ENCODE data around the gene CYP4F3.

CYP4F3 gene

GRCh38 chr19:15613338-15613737 is 27.4 kb upstream of the CYP4F3 start:
- TF ChIP-seq, protein P1, sequence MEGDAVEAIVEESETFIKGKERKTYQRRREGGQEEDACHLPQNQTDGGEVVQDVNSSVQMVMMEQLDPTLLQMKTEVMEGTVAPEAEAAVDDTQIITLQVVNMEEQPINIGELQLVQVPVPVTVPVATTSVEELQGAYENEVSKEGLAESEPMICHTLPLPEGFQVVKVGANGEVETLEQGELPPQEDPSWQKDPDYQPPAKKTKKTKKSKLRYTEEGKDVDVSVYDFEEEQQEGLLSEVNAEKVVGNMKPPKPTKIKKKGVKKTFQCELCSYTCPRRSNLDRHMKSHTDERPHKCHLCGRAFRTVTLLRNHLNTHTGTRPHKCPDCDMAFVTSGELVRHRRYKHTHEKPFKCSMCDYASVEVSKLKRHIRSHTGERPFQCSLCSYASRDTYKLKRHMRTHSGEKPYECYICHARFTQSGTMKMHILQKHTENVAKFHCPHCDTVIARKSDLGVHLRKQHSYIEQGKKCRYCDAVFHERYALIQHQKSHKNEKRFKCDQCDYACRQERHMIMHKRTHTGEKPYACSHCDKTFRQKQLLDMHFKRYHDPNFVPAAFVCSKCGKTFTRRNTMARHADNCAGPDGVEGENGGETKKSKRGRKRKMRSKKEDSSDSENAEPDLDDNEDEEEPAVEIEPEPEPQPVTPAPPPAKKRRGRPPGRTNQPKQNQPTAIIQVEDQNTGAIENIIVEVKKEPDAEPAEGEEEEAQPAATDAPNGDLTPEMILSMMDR (conservative IDR thresholded peaks at IDR 0.05; ENCODE audit: control insufficient read depth, insufficient read depth, low read depth, low read length), result no peak
- H3K4me3 ChIP-seq (ENCODE audit: control insufficient read depth, low read depth, low read length), result no peak overlapping the region
- no peak for DNase-seq (ENCODE audit: low read depth)

- TF ChIP-seq, protein P1 (conservative IDR thresholded peaks at IDR 0.05; ENCODE audit: control insufficient read depth, insufficient read depth, low read depth, low read length), result no peak
- no peak within 1 kb of the TSS for H3K4me3 ChIP-seq (ENCODE audit: control insufficient read depth, low read depth, low read length)
- no peak for DNase-seq (ENCODE audit: low read depth)
Measured at GRCh38 chr19:15614507-15615379, 26.0 kb upstream of the CYP4F3 start, which contains the start of gene CYP4F8. TSS of gene CYP4F8 (plus strand) at chr19:15615218. CDS start at chr19:15615617, 399 bp downstream.

GRCh38 chr19:15615526-15615925 is 25.2 kb upstream of the CYP4F3 start:
- TF ChIP-seq, protein P1 (conservative IDR thresholded peaks at IDR 0.05; ENCODE audit: control insufficient read depth, insufficient read depth, low read depth, low read length), result no peak
- DNase-seq (ENCODE audit: low read depth), result no peak
- no peak overlapping the region for H3K4me3 ChIP-seq (ENCODE audit: control insufficient read depth, low read depth, low read length)

GRCh38 chr19:15616183-15616582 is 24.5 kb upstream of the CYP4F3 start:
- no peak overlapping the region for H3K4me3 ChIP-seq (ENCODE audit: control insufficient read depth, low read depth, low read length)
- DNase-seq (ENCODE audit: low read depth), result no peak
- TF ChIP-seq, protein P1 (conservative IDR thresholded peaks at IDR 0.05; ENCODE audit: control insufficient read depth, insufficient read depth, low read depth, low read length), result no peak

DNA sequence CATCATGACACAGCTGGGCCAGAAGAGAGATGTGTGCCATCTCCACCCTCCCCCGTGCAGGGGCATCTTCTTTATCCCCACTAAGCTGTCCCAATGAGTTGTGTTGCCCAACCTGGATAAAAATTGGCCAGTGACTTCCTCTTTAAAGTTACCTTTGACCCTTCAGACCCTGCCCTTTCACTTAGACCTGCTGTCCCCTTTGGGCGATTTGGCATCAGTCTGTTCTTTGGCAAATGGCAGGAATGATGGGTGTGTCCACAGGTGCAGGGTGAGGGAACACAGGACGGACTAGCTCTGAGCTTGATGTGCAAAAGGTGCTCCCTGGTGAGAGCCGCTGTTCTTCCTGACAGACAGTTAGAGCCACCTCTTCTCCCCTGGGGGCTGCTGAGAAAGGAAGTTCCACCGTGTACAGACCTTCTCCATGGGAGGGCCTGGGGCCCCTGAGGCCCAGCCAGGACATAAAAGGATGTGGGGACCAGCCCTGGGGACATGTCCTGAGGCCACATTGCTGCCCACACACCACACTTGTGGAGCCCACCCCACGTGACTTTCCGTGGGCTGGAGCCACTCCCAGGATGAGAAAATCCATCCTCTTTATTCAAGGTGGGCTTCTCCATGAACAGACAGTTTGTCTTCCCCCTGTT is 23.9 kb upstream of the CYP4F3 start:
- TF ChIP-seq, protein P1 (conservative IDR thresholded peaks at IDR 0.05; ENCODE audit: control insufficient read depth, insufficient read depth, low read depth, low read length), result no peak
- no peak for DNase-seq (ENCODE audit: low read depth)
- no peak overlapping the region for H3K4me3 ChIP-seq (ENCODE audit: control insufficient read depth, low read depth, low read length)

DNA sequence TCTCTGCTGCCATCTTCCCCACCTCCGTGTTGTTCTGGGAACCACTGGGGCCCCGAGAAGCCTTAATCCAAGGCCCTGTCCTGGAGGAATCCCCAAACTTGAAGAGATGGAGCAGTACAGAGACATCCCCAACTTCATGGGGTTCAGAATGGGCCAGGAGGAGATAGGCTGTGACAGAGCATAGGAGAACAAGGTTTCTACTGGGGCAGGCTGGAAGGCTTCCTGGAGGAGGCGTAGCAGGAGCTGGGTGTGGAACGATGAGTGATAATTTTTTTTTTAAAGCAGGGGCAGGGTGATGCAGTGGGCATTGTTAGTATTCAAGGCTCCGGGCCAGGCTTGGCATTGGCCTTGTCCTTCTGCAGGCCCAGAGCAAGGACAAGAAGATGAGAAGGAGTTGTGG is 22.4 kb upstream of the CYP4F3 start:
- DNase-seq (ENCODE audit: low read depth), result no peak
- no peak overlapping the region for H3K4me3 ChIP-seq (ENCODE audit: control insufficient read depth, low read depth, low read length)
- TF ChIP-seq, protein P1 (conservative IDR thresholded peaks at IDR 0.05; ENCODE audit: control insufficient read depth, insufficient read depth, low read depth, low read length), result no peak

Data from fibroblast of mammary gland (primary cell).